Measurements from ENCODE around the gene LAPTM5.

The LAPTM5 gene

DNA sequence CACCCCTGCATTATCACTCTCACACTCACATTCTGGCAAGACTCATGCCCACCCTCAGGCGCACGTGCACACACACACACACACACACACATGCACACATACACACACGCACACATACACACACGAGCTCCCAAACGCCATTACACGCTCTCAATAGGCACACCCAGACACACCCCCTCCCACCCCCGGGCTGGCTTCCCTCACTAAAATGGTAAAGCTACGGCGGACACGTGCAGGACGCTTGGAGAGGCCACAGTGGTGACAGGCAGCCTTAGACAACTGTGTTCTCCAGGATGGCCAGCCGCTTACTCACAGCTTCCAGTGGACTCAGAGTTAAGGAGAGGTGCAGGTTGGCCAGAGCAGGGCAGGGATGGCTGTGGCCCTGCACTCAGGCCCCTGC is 44.3 kb downstream of the LAPTM5 start:
- no peaks in the 10 kb centered on the region for H3K4me1 ChIP-seq (ENCODE audit: control insufficient read depth in 1 of 2, insufficient read depth in 2 of 2, low read length in 2 of 2)
- no peaks in the 10 kb centered on the region for H3K27me3 ChIP-seq (ENCODE audit: insufficient read depth, low read length)
- no peak overlapping the region for H4K12ac ChIP-seq (ENCODE audit: low read depth, low read length)
- H3K14ac ChIP-seq (ENCODE audit: low read length) = no peak overlapping the region
- H2AFZ ChIP-seq (ENCODE audit: insufficient read depth, low read length, poor library complexity) = no peak overlapping the region
- H3K18ac ChIP-seq (ENCODE audit: low read length) = no peak overlapping the region
- no peak overlapping the region for H2AK5ac ChIP-seq (ENCODE audit: low read length)
- no peaks in the 10 kb centered on the region for H3K79me2 ChIP-seq (ENCODE audit: control insufficient read depth, insufficient read depth, low read length, poor library complexity)
- no peaks in the 10 kb centered on the region for H3K79me1 ChIP-seq (ENCODE audit: low read length)
- H3K23ac ChIP-seq (ENCODE audit: low read length) = no peak overlapping the region
- H4K8ac ChIP-seq (ENCODE audit: low read depth, low read length) = no peak overlapping the region
- no peak for DNase-seq
- H4K91ac ChIP-seq (ENCODE audit: low read depth, low read length) = no peak overlapping the region
- WGBS (ENCODE audit: extremely low coverage, insufficient coverage, insufficient read length) = no CpG with 5 or more reads among the region's 12 CpGs
- no peak overlapping the region for H2BK5ac ChIP-seq (ENCODE audit: low read depth, low read length, poor library complexity)
- no peak overlapping the region for H2BK120ac ChIP-seq (ENCODE audit: insufficient read depth, low read length, poor library complexity)
- no peak overlapping the region for H3K9ac ChIP-seq (ENCODE audit: low read length)
- H3K9me3 ChIP-seq (ENCODE audit: insufficient read depth, low read depth, low read length) = peaks cover 1% of the 10 kb centered on the region
- H3K36me3 ChIP-seq (ENCODE audit: control insufficient read depth in 1 of 2, insufficient read depth in 2 of 2, low read length in 2 of 2) = no peaks in the 10 kb centered on the region
- H3K4me3 ChIP-seq (ENCODE audit: low read depth, low read length) = peak overlapping the region; percentile 33
- H3K4ac ChIP-seq (ENCODE audit: low read depth, low read length) = no peak overlapping the region
- H3K27ac ChIP-seq (ENCODE audit: low read depth, low read length) = no peak overlapping the region
- H2BK12ac ChIP-seq (ENCODE audit: low read length) = no peak overlapping the region
- H3K4me2 ChIP-seq (ENCODE audit: low read length) = no peak overlapping the region

DNA sequence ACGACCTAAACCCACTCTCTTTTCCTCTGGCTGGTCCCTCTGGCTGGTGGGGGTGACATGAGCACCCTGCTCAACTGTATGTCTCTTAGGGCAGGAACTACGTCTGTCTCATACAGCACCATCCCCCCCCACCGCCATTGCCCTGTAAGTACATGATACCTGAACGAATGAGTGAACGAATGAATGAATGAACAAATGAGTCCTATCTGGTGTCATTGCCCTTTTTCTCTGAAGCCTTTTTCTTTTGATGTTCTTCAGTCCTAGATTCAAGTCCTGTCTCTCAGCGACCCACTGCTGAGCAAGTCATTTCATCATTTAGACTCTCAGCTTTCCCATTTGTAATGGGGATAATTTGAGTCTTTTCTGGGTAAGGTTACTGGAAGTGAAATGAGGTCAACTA is 45.0 kb downstream of the LAPTM5 start:
- Histone ChIP-seq H3K27ac (ENCODE audit: low read depth, low read length) (no peak overlapping the region), H2AK5ac (ENCODE audit: low read length) (no peak overlapping the region), H3K9me3 (ENCODE audit: insufficient read depth, low read depth, low read length) (peaks cover 1% of the 10 kb centered on the region), H3K4me1 (ENCODE audit: control insufficient read depth in 1 of 2, insufficient read depth in 2 of 2, low read length in 2 of 2) (no peaks in the 10 kb centered on the region), H3K18ac (ENCODE audit: low read length) (no peak overlapping the region), H2BK12ac (ENCODE audit: low read length) (no peak overlapping the region), H3K14ac (ENCODE audit: low read length) (no peak overlapping the region), H3K4me3 (ENCODE audit: low read depth, low read length) (no peak overlapping the region), H2AFZ (ENCODE audit: insufficient read depth, low read length, poor library complexity) (no peak overlapping the region), H3K4me2 (ENCODE audit: low read length) (no peak overlapping the region), H3K23ac (ENCODE audit: low read length) (no peak overlapping the region), H2BK120ac (ENCODE audit: insufficient read depth, low read length, poor library complexity) (no peak overlapping the region), H3K9ac (ENCODE audit: low read length) (no peak overlapping the region), H2BK5ac (ENCODE audit: low read depth, low read length, poor library complexity) (no peak overlapping the region), H3K79me1 (ENCODE audit: low read length) (no peaks in the 10 kb centered on the region), H4K91ac (ENCODE audit: low read depth, low read length) (no peak overlapping the region), H3K36me3 (ENCODE audit: control insufficient read depth in 1 of 2, insufficient read depth in 2 of 2, low read length in 2 of 2) (no peaks in the 10 kb centered on the region), H4K12ac (ENCODE audit: low read depth, low read length) (no peak overlapping the region), H4K8ac (ENCODE audit: low read depth, low read length) (no peak overlapping the region), H3K4ac (ENCODE audit: low read depth, low read length) (no peak overlapping the region), H3K79me2 (ENCODE audit: control insufficient read depth, insufficient read depth, low read length, poor library complexity) (no peaks in the 10 kb centered on the region), H3K27me3 (ENCODE audit: insufficient read depth, low read length) (no peaks in the 10 kb centered on the region)
- no CpG with 5 or more reads among the region's 6 CpGs for WGBS (ENCODE audit: extremely low coverage, insufficient coverage, insufficient read length)
- no peak for DNase-seq

DNA sequence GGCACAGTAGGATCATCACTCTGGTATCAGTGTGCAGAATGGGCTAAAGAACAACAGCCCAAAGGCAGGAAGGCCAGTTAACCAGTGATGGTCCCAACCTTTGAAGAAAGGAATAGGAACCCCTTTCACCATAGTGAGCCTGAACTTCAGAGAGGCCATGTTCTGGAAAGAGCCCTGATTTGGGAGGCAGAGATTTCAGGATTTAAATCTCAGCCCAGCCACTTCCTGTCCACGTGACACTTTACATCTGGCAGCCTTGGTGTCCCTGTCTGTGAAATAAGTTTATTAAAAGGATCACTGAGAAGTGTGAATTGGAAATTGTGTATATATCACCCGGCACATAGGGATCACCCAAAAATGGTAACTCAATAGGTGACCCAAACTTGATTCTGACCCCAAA is 47.2 kb downstream of the LAPTM5 start:
- no peak overlapping the region for H2BK5ac ChIP-seq (ENCODE audit: low read depth, low read length, poor library complexity)

GRCh38 chr1:30708361-30708728 is 49.2 kb downstream of the LAPTM5 start:
- WGBS (ENCODE audit: extremely low coverage, insufficient coverage, insufficient read length) = no CpG with 5 or more reads among the region's 8 CpGs
- Histone ChIP-seq H3K9me3 (ENCODE audit: insufficient read depth, low read depth, low read length) (peaks cover 2% of the 10 kb centered on the region), H3K23ac (ENCODE audit: low read length) (no peak overlapping the region), H2AFZ (ENCODE audit: insufficient read depth, low read length, poor library complexity) (no peak overlapping the region), H3K4me3 (ENCODE audit: low read depth, low read length) (no peak overlapping the region), H3K4me1 (ENCODE audit: control insufficient read depth in 1 of 2, insufficient read depth in 2 of 2, low read length in 2 of 2) (no peaks in the 10 kb centered on the region), H3K18ac (ENCODE audit: low read length) (no peak overlapping the region), H2BK5ac (ENCODE audit: low read depth, low read length, poor library complexity) (no peak overlapping the region), H3K9ac (ENCODE audit: low read length) (no peak overlapping the region), H3K27me3 (ENCODE audit: insufficient read depth, low read length) (no peaks in the 10 kb centered on the region), H3K14ac (ENCODE audit: low read length) (no peak overlapping the region), H3K36me3 (ENCODE audit: control insufficient read depth in 1 of 2, insufficient read depth in 2 of 2, low read length in 2 of 2) (no peaks in the 10 kb centered on the region), H3K4me2 (ENCODE audit: low read length) (no peak overlapping the region), H4K12ac (ENCODE audit: low read depth, low read length) (no peak overlapping the region), H3K4ac (ENCODE audit: low read depth, low read length) (no peak overlapping the region), H2AK5ac (ENCODE audit: low read length) (no peak overlapping the region), H3K79me1 (ENCODE audit: low read length) (no peaks in the 10 kb centered on the region), H2BK12ac (ENCODE audit: low read length) (no peak overlapping the region), H4K8ac (ENCODE audit: low read depth, low read length) (no peak overlapping the region), H4K91ac (ENCODE audit: low read depth, low read length) (no peak overlapping the region), H3K79me2 (ENCODE audit: control insufficient read depth, insufficient read depth, low read length, poor library complexity) (no peaks in the 10 kb centered on the region), H3K27ac (ENCODE audit: low read depth, low read length) (no peak overlapping the region), H2BK120ac (ENCODE audit: insufficient read depth, low read length, poor library complexity) (no peak overlapping the region)
- DNase-seq = peak in 1 of 2 donors; percentile 31

More for the DNA sequence above, 47.2 kb downstream of the LAPTM5 start:
- Histone ChIP-seq H3K23ac (ENCODE audit: low read length) (no peak overlapping the region), H3K4me2 (ENCODE audit: low read length) (no peak overlapping the region), H3K27me3 (ENCODE audit: insufficient read depth, low read length) (no peaks in the 10 kb centered on the region), H2BK12ac (ENCODE audit: low read length) (no peak overlapping the region), H3K14ac (ENCODE audit: low read length) (no peak overlapping the region), H3K27ac (ENCODE audit: low read depth, low read length) (no peak overlapping the region), H2AFZ (ENCODE audit: insufficient read depth, low read length, poor library complexity) (no peak overlapping the region), H3K9ac (ENCODE audit: low read length) (no peak overlapping the region), H2BK120ac (ENCODE audit: insufficient read depth, low read length, poor library complexity) (no peak overlapping the region), H3K18ac (ENCODE audit: low read length) (no peak overlapping the region), H3K4me3 (ENCODE audit: low read depth, low read length) (no peak overlapping the region), H3K4me1 (ENCODE audit: control insufficient read depth in 1 of 2, insufficient read depth in 2 of 2, low read length in 2 of 2) (no peaks in the 10 kb centered on the region), H3K36me3 (ENCODE audit: control insufficient read depth in 1 of 2, insufficient read depth in 2 of 2, low read length in 2 of 2) (no peaks in the 10 kb centered on the region), H3K79me2 (ENCODE audit: control insufficient read depth, insufficient read depth, low read length, poor library complexity) (no peaks in the 10 kb centered on the region), H2AK5ac (ENCODE audit: low read length) (no peak overlapping the region), H3K4ac (ENCODE audit: low read depth, low read length) (no peak overlapping the region), H4K8ac (ENCODE audit: low read depth, low read length) (no peak overlapping the region), H3K9me3 (ENCODE audit: insufficient read depth, low read depth, low read length) (peaks cover 2% of the 10 kb centered on the region), H4K91ac (ENCODE audit: low read depth, low read length) (no peak overlapping the region), H3K79me1 (ENCODE audit: low read length) (no peaks in the 10 kb centered on the region), H4K12ac (ENCODE audit: low read depth, low read length) (no peak overlapping the region)
- no peak for DNase-seq
- WGBS (ENCODE audit: extremely low coverage, insufficient coverage, insufficient read length) = no CpG with 5 or more reads among the region's 2 CpGs
